H9 (cell line): ENCODE data around the gene TNP2. TPM values are rescaled to one million over a fixed set of nuclear protein-coding genes. Genes with fewer than 3 reads are reported as not detected.

ENCODE experiments used
- DNase-seq: peaks from one replicate; pipeline ENCODE4 v3.0.0-alpha.2; 2017
- H2AFZ ChIP-seq: one replicate; pipeline ENCODE4 v1.6.1; 2013; ENCODE audit warnings: mild to moderate bottlenecking, low read length, control low read depth, moderate library complexity
- H2AK5ac ChIP-seq: 2 replicates; pipeline ENCODE4 v1.6.1; 2013; ENCODE audit warnings: low read length, control low read depth, mixed read lengths; ENCODE audit not compliant: insufficient read length
- H2BK120ac ChIP-seq: one replicate; pipeline ENCODE4 v1.6.1; 2013; ENCODE audit warnings: low read depth, mild to moderate bottlenecking, low read length, control low read depth, inconsistent platforms; ENCODE audit not compliant: poor library complexity, severe bottlenecking
- H2BK12ac ChIP-seq: 2 replicates; pipeline ENCODE4 v1.6.1; 2013; ENCODE audit warnings: low read length, control low read depth, mixed read lengths, low read depth; ENCODE audit not compliant: insufficient read length
- H2BK15ac ChIP-seq: 2 replicates; pipeline ENCODE4 v1.6.1; 2013; ENCODE audit warnings: low read depth, low read length, control low read depth
- H2BK20ac ChIP-seq: one replicate; pipeline ENCODE4 v1.6.1; 2013; ENCODE audit warnings: low read depth, mild to moderate bottlenecking, low read length, control low read depth, inconsistent platforms; ENCODE audit not compliant: poor library complexity, severe bottlenecking
- H2BK5ac ChIP-seq: 2 replicates; pipeline ENCODE4 v1.6.1; 2013; ENCODE audit warnings: low read length, control low read depth, mixed read lengths; ENCODE audit not compliant: insufficient read length
- H3K14ac ChIP-seq: 2 replicates; pipeline ENCODE4 v1.6.1; 2013; ENCODE audit warnings: low read length, control low read depth; ENCODE audit not compliant: insufficient read depth
- H3K18ac ChIP-seq: 2 replicates; pipeline ENCODE4 v1.6.1; 2013; ENCODE audit warnings: low read depth, mild to moderate bottlenecking, mixed read lengths, low read length, control low read depth; ENCODE audit not compliant: insufficient read length
- H3K23ac ChIP-seq: 2 replicates; pipeline ENCODE4 v1.6.1; 2013; ENCODE audit warnings: low read length, control low read depth, mixed read lengths, low read depth; ENCODE audit not compliant: insufficient read length
- H3K23me2 ChIP-seq: 2 replicates; pipeline ENCODE4 v1.6.1; 2013; ENCODE audit warnings: low read depth, mild to moderate bottlenecking, mixed read lengths, low read length, control low read depth; ENCODE audit not compliant: insufficient read length, poor library complexity, severe bottlenecking
- H3K27ac ChIP-seq: 2 replicates; pipeline ENCODE4 v1.5.1; 2013; ENCODE audit warnings: low read length, control low read depth, mixed read lengths, low read depth; ENCODE audit not compliant: insufficient read length
- H3K27me3 ChIP-seq: 2 replicates; pipeline ENCODE4 v1.6.1; 2013; ENCODE audit warnings: low read length, control low read depth, inconsistent platforms; ENCODE audit not compliant: insufficient read depth
- H3K4ac ChIP-seq: 2 replicates; pipeline ENCODE4 v1.6.1; 2013; ENCODE audit warnings: low read depth, mild to moderate bottlenecking, control low read depth, inconsistent platforms, low read length, moderate library complexity
- H3K4me1 ChIP-seq: 2 replicates; pipeline ENCODE4 v1.6.1; 2013; ENCODE audit warnings: low read length, control low read depth, inconsistent platforms; ENCODE audit not compliant: insufficient read depth
- H3K4me2 ChIP-seq: 2 replicates; pipeline ENCODE4 v1.6.1; 2013; ENCODE audit warnings: low read length, control low read depth, mixed read lengths; ENCODE audit not compliant: insufficient read length, insufficient read depth
- H3K56ac ChIP-seq: 2 replicates; pipeline ENCODE4 v1.6.1; 2013; ENCODE audit warnings: low read depth, mild to moderate bottlenecking, mixed read lengths, low read length, control low read depth; ENCODE audit not compliant: insufficient read length
- H3K79me1 ChIP-seq: 2 replicates; pipeline ENCODE4 v1.6.1; 2013; ENCODE audit warnings: low read depth, mild to moderate bottlenecking, moderate library complexity, low read length, control low read depth, inconsistent platforms; ENCODE audit not compliant: insufficient read depth, poor library complexity, severe bottlenecking
- H3K79me2 ChIP-seq: 2 replicates; pipeline ENCODE4 v1.6.1; 2013; ENCODE audit warnings: low read length, control low read depth, inconsistent platforms; ENCODE audit not compliant: insufficient read depth
- H3K9ac ChIP-seq: 2 replicates; pipeline ENCODE4 v1.6.1; 2013; ENCODE audit warnings: low read length, control low read depth, mixed read lengths; ENCODE audit not compliant: insufficient read length; ENCODE audit errors: extremely low read depth
- H3K9me3 ChIP-seq: one replicate; pipeline ENCODE4 v1.6.1; 2013; ENCODE audit warnings: low read depth, low read length, inconsistent platforms; ENCODE audit not compliant: control insufficient read depth
- H3T11ph ChIP-seq: one replicate; pipeline ENCODE4 v1.6.1; 2013; ENCODE audit warnings: mild to moderate bottlenecking, low read length, control low read depth, inconsistent platforms
- H4K20me1 ChIP-seq: one replicate; pipeline ENCODE4 v1.6.1; 2013; ENCODE audit not compliant: control insufficient read depth, insufficient read length, insufficient read depth
- H4K5ac ChIP-seq: 2 replicates; pipeline ENCODE4 v1.6.1; 2013; ENCODE audit warnings: low read depth, mild to moderate bottlenecking, mixed read lengths, low read length, control low read depth; ENCODE audit not compliant: insufficient read length
- H4K8ac ChIP-seq: replicated peaks from 2 replicates; pipeline ENCODE4 v1.6.1; 2013; ENCODE audit warnings: low read length, control low read depth, mixed read lengths, low read depth; ENCODE audit not compliant: insufficient read length
- H4K91ac ChIP-seq: 2 replicates; pipeline ENCODE4 v1.6.1; 2013; ENCODE audit warnings: low read depth, mild to moderate bottlenecking, moderate library complexity, mixed read lengths, low read length, control low read depth; ENCODE audit not compliant: insufficient read length
- H3K27ac Mint-ChIP-seq, 3 experiments: 2 replicates in 2 of 3; 3 replicates in 1 of 3; pipeline ENCODE4 v1.8.0; 2020 to 2021; ENCODE audit warnings: mixed read lengths in 3 of 3, mild to moderate bottlenecking in 1 of 3, moderate library complexity in 1 of 3
- H3K27me3 Mint-ChIP-seq: 2 replicates; pipeline ENCODE4 v1.8.0; 2021; ENCODE audit warnings: low read depth, mild to moderate bottlenecking, moderate library complexity, mixed read lengths
- H3K36me3 Mint-ChIP-seq, 3 experiments: 2 replicates in 2 of 3; 3 replicates in 1 of 3; pipeline ENCODE4 v1.8.0; 2020 to 2021; ENCODE audit warnings: low read depth in 3 of 3, mixed read lengths in 3 of 3; ENCODE audit not compliant: insufficient read depth in 1 of 3
- H3K4me1 Mint-ChIP-seq, 2 experiments: 2 replicates each; pipeline ENCODE4 v1.8.0; 2020; ENCODE audit warnings: mixed read lengths in 2 of 2
- H3K4me3 Mint-ChIP-seq, 2 experiments: 2 replicates in 1 of 2; 3 replicates in 1 of 2; pipeline ENCODE4 v1.8.0; 2020 to 2021; ENCODE audit warnings: mild to moderate bottlenecking in 2 of 2, mixed read lengths in 2 of 2, moderate library complexity in 1 of 2
- H3K9me3 Mint-ChIP-seq, 2 experiments: 2 replicates in 1 of 2; 3 replicates in 1 of 2; pipeline ENCODE4 v1.8.0; 2020; ENCODE audit warnings: mild to moderate bottlenecking in 2 of 2, mixed read lengths in 2 of 2, moderate library complexity in 1 of 2
- CTCF ChIP-seq: fragments of 200-600 bp; sonication (generic); conservative IDR thresholded peaks from 3 replicates; pipeline ENCODE4 v1.8.0; 2021; ENCODE audit warnings: antibody characterized with exemption, mild to moderate bottlenecking
- WGBS: extraction: QIAGEN DNeasy Blood & Tissue Kit; methylation state at CpG from one replicate; pipeline ENCODE4 v1.1.7; 2013; ENCODE audit warnings: missing lambda C conversion rate, low lambda C conversion rate, mixed read lengths; ENCODE audit not compliant: insufficient read length; ENCODE audit errors: extremely low coverage; 5-methylcytosine and 5-hydroxymethylcytosine counted together
- total RNA-seq: library from RNA; stranded (reverse); gene quantifications from 2 replicates; pipeline ENCODE4 v1.2.1, GENCODE V29; 2021

Gene TNP2
- total RNA-seq, 1 experiment from 2014 or later: not detected

GRCh38 chr16:11272921-11273720 is 4.0 kb upstream of the TNP2 start, which contains the start of gene PRM3:
PRM3 (minus strand) TSS chr16:11273629; CDS start chr16:11273595, 34 bp downstream.
- Histone ChIP-seq H3K79me1 (no peaks in the 10 kb centered on the region), H2AFZ (no peak within 1 kb of the TSS), H4K20me1 (no peaks in the 10 kb centered on the region), H3K23me2 (no peaks in the 10 kb centered on the region), H3K4ac (no peak within 1 kb of the TSS), H3K14ac (no peak within 1 kb of the TSS), H3K9me3 (no peaks in the 10 kb centered on the region), H3K18ac (peak within 1 kb of the TSS; percentile 5), H2AK5ac (no peak within 1 kb of the TSS), H3K27ac (no peak within 1 kb of the TSS), H3K23ac (no peak within 1 kb of the TSS), H2BK5ac (no peak within 1 kb of the TSS), H2BK12ac (no peak within 1 kb of the TSS), H4K5ac (no peak within 1 kb of the TSS), H3K79me2 (no peaks in the 10 kb centered on the region), H3K27me3 (no peaks in the 10 kb centered on the region), H2BK15ac (no peak within 1 kb of the TSS; the same call in 1 of the 2 replicates), H2BK20ac (no peak within 1 kb of the TSS), H2BK120ac (no peak within 1 kb of the TSS), H3K4me2 (no peak within 1 kb of the TSS), H3T11ph (no peak within 1 kb of the TSS), H4K8ac (no peak within 1 kb of the TSS), H3K56ac (no peak within 1 kb of the TSS), H4K91ac (no peak within 1 kb of the TSS), H3K9ac (no peak within 1 kb of the TSS), H3K4me1 (no peaks in the 10 kb centered on the region)
- H3K4me1 Mint-ChIP-seq: peaks cover 6 to 10% of the 10 kb centered on the region in 2 experiments
- no CpG with 5 or more reads among the region's 30 CpGs for WGBS
- peaks cover 2% of the 10 kb centered on the region for H3K27me3 Mint-ChIP-seq
- no peak within 1 kb of the TSS for H3K4me3 Mint-ChIP-seq
- peaks cover 0 to 7% of the 10 kb centered on the region in 2 experiments; a peak in 3 of 5 replicates for H3K9me3 Mint-ChIP-seq
- H3K27ac Mint-ChIP-seq: peak within 1 kb of the TSS in 1 of 3 experiments; percentile 11; a peak in 2 of 7 replicates
- TF ChIP-seq CTCF: no peak
- DNase-seq: no peak
- no peaks in the 10 kb centered on the region for H3K36me3 Mint-ChIP-seq
